HepG2 (cell line): ENCODE results near the gene SARNP. TPM values are rescaled to one million over a fixed set of nuclear protein-coding genes. Genes with fewer than 3 reads are reported as not detected.

ENCODE experiments used
- ATAC-seq: fragments of 200-7000 bp; cut with Tn5 transposase; 3 replicates; pipeline ENCODE4 v1.9.1; 2020; ENCODE audit warnings: mild to moderate bottlenecking, moderate library complexity
- BruUV-seq: library from RNA; stranded (reverse); fragments of 400-500 nt; replicated peaks from 2 replicates; lab custom pipeline; 2021; lab: Mats Ljungman, UMichigan
- CTCF ChIA-PET: fragments of 300-600 bp; formaldehyde crosslinking; extraction: SDS; loops from one replicate; lab custom pipeline; 2021; ENCODE audit warnings: low total read pairs, inconsistent platforms, low intra/inter-chr PET ratio; lab: Yijun Ruan, JAX
- POLR2A ChIA-PET: fragments of 350-600 bp; sonication (Branson Sonifier 250); formaldehyde crosslinking; loops from one replicate; lab custom pipeline; 2020; ENCODE audit warnings: antibody characterized with exemption, inconsistent platforms; lab: Yijun Ruan, JAX
- DNase-seq: peaks from one replicate; pipeline ENCODE4 v3.0.0-alpha.2; 2015; ENCODE audit warnings: low spot score
- FAIRE-seq: peaks from 3 replicates; lab custom pipeline; 2011; peaks lifted over from hg19 to GRCh38; lab: Jason Lieb, UNC
- H2AFZ ChIP-seq: one replicate; pipeline ENCODE4 v1.6.1; 2011; ENCODE audit warnings: low read length, inconsistent platforms
- H3K27ac ChIP-seq: fragments of 300-600 bp; 3 replicates; pipeline ENCODE4 v1.8.0; 2011; ENCODE audit warnings: mixed run types, mild to moderate bottlenecking, mixed read lengths, low read length, inconsistent platforms; ENCODE audit not compliant: insufficient read depth; ENCODE audit errors: extremely low read length
- H3K27me3 ChIP-seq, 2 experiments: fragments of 200-600 bp in 1 of 2; 2 replicates in 1 of 2; 3 replicates in 1 of 2; pipeline versions ENCODE4 v1.6.0 to v1.8.0; 2011; ENCODE audit warnings: low read length in 2 of 2, mild to moderate bottlenecking in 2 of 2, moderate library complexity in 2 of 2, inconsistent platforms in 1 of 2; ENCODE audit not compliant: insufficient read depth in 2 of 2, control insufficient read depth in 1 of 2
- H3K36me3 ChIP-seq, 2 experiments: fragments of 200-600 bp in 1 of 2; replicated peaks in 1 of 2; 2 replicates in 1 of 2; 3 replicates in 1 of 2; pipeline versions ENCODE4 v1.5.1 to v1.8.0; 2011; ENCODE audit warnings: low read length in 2 of 2, inconsistent platforms in 1 of 2; ENCODE audit not compliant: insufficient read depth in 2 of 2, control insufficient read depth in 1 of 2
- H3K4me1 ChIP-seq: 2 replicates; pipeline ENCODE4 v1.5.1; 2012; ENCODE audit warnings: low read length, inconsistent platforms; ENCODE audit not compliant: insufficient read depth
- H3K4me2 ChIP-seq: 2 replicates; pipeline ENCODE4 v1.6.0; 2011; ENCODE audit warnings: low read depth, low read length, inconsistent platforms
- H3K4me3 ChIP-seq, 3 experiments: fragments of 200-600 bp in 1 of 3; sonication (generic), shearing (Covaris generic) in 1 of 3; replicated peaks in 1 of 3; 2 replicates each; pipeline ENCODE4 v1.5.1; 2011 to 2016; ENCODE audit warnings: low read length in 3 of 3, inconsistent platforms in 2 of 3, low read depth in 2 of 3, mild to moderate bottlenecking in 2 of 3, control low read depth in 1 of 3, mixed read lengths in 1 of 3; ENCODE audit not compliant: insufficient read depth in 1 of 3
- H3K79me2 ChIP-seq: one replicate; pipeline ENCODE4 v1.6.1; 2011; ENCODE audit warnings: low read length, inconsistent platforms; ENCODE audit not compliant: insufficient read depth
- H3K9ac ChIP-seq: 2 replicates; pipeline ENCODE4 v1.6.0; 2011; ENCODE audit warnings: mild to moderate bottlenecking, low read depth, low read length, inconsistent platforms; ENCODE audit not compliant: insufficient read depth
- H3K9me3 ChIP-seq: 2 replicates; pipeline ENCODE4 v1.5.1; 2012; ENCODE audit warnings: mild to moderate bottlenecking, low read length
- H4K20me1 ChIP-seq: 2 replicates; pipeline ENCODE4 v1.6.0; 2011; ENCODE audit warnings: inconsistent platforms, mild to moderate bottlenecking, low read length, moderate library complexity; ENCODE audit not compliant: insufficient read depth
- ADNP ChIP-seq: sonication (generic); formaldehyde crosslinking; IDR thresholded peaks from 2 replicates; pipeline ENCODE4 v1.4.0; 2020; ENCODE audit warnings: missing genetic modification reagents
- BHLHE40 ChIP-seq: IDR thresholded peaks from 2 replicates; pipeline ENCODE4 v1.6.1; 2011; ENCODE audit warnings: low read length, improper control_type of control experiment
- HOXD1 ChIP-seq: sonication (generic); formaldehyde crosslinking; IDR thresholded peaks from 2 replicates; pipeline ENCODE4 v1.5.0; 2020; ENCODE audit warnings: missing genetic modification reagents
- MLLT10 ChIP-seq: sonication (generic); formaldehyde crosslinking; IDR thresholded peaks from 2 replicates; pipeline ENCODE4 v1.4.0; 2020; ENCODE audit warnings: missing genetic modification reagents
- NFIC ChIP-seq: IDR thresholded peaks from 2 replicates; pipeline ENCODE4 v1.6.1; 2012; ENCODE audit warnings: mild to moderate bottlenecking, low read length, inconsistent platforms
- PLSCR1 ChIP-seq: sonication (generic); formaldehyde crosslinking; IDR thresholded peaks from 2 replicates; pipeline ENCODE4 v1.5.0; 2020; ENCODE audit warnings: missing genetic modification reagents, mild to moderate bottlenecking, borderline replicate concordance
- SRSF4 ChIP-seq: fragments of 200-400 bp; formaldehyde crosslinking; IDR thresholded peaks from one replicate; pipeline ENCODE4 v1.6.1; 2018; ENCODE audit warnings: mild to moderate bottlenecking, low read depth, low read length, moderate library complexity; ENCODE audit not compliant: poor library complexity, severe bottlenecking
- TFAP4 ChIP-seq: sonication (generic); IDR thresholded peaks from 2 replicates; pipeline ENCODE4 v1.6.1; 2016; ENCODE audit warnings: low read depth, borderline replicate concordance
- ZNF317 ChIP-seq: sonication (generic); formaldehyde crosslinking; IDR thresholded peaks from 2 replicates; pipeline ENCODE4 v1.5.0; 2020; ENCODE audit warnings: mild to moderate bottlenecking, missing genetic modification reagents
- ZNF335 ChIP-seq: sonication (generic); formaldehyde crosslinking; IDR thresholded peaks from 2 replicates; pipeline ENCODE4 v1.4.0; 2020; ENCODE audit warnings: missing genetic modification reagents
- ZNF34 ChIP-seq: sonication (generic); formaldehyde crosslinking; IDR thresholded peaks from 2 replicates; pipeline ENCODE4 v1.4.0; 2020; ENCODE audit warnings: mild to moderate bottlenecking, missing genetic modification reagents, borderline replicate concordance
- ZNF557 ChIP-seq: sonication (generic); formaldehyde crosslinking; IDR thresholded peaks from 2 replicates; pipeline ENCODE4 v1.4.0; 2020; ENCODE audit warnings: missing genetic modification reagents
- ZNF569 ChIP-seq: sonication (generic); formaldehyde crosslinking; IDR thresholded peaks from 2 replicates; pipeline ENCODE4 v1.5.0; 2020; ENCODE audit warnings: mild to moderate bottlenecking, missing genetic modification reagents, moderate library complexity, borderline replicate concordance
- ZSCAN30 ChIP-seq: sonication (generic); formaldehyde crosslinking; IDR thresholded peaks from 2 replicates; pipeline ENCODE4 v1.5.0; 2020; ENCODE audit warnings: mild to moderate bottlenecking, missing genetic modification reagents
- WGBS: methylation state at CpG from one replicate; pipeline ENCODE4 v1.1.6; 2017; ENCODE audit warnings: low lambda C conversion rate; 5-methylcytosine and 5-hydroxymethylcytosine counted together
- in situ Hi-C: cut with HindIII; loops from 2 replicates; pipeline ENCODE4 v1.10.0; 2017; ENCODE audit warnings: low pct_unique_long_range_greater_than_20kb; ENCODE audit not compliant: extremely low pct_ligation_motif_present
- intact Hi-C: fragments of 100-400 bp; cut with micrococcal nuclease; formaldehyde crosslinking; loops from one replicate; pipeline ENCODE4 v1.10.0; 2022; ENCODE audit not compliant: unreplicated experiment
- polyA plus RNA-seq, 8 experiments: library from polyadenylated mRNA; depleted of rRNA in 3 of 8; stranded (reverse) in 7 of 8; unstranded in 1 of 8; fragments of >200 nt; fragmentation: Illumina TruSeq in 4 of 8; extraction: Trizol in 4 of 8; gene quantifications; 2 replicates each; pipeline versions ENCODE4 v1.2.1 to v1.2.3, GENCODE V29; 2011 to 2016; ENCODE audit warnings: low read depth in 4 of 8, missing spikeins in 1 of 8, mixed read lengths in 1 of 8; ENCODE audit not compliant: insufficient read depth in 1 of 8
- total RNA-seq, 5 experiments: library from RNA; depleted of rRNA; stranded (reverse); fragments of >200 nt; fragmentation: Illumina TruSeq; extraction: Trizol; gene quantifications; 2 replicates each; pipeline ENCODE4 v1.2.3, GENCODE V29; 2016; ENCODE audit warnings: low read depth in 1 of 5
- TF ChIP-seq, protein P1 (sequence below): sonication (generic); formaldehyde crosslinking; IDR thresholded peaks from 2 replicates; pipeline ENCODE4 v1.5.0; 2020; ENCODE audit warnings: mild to moderate bottlenecking, missing genetic modification reagents, borderline replicate concordance
- TF ChIP-seq, protein P2 (sequence below): sonication (generic); formaldehyde crosslinking; IDR thresholded peaks from 2 replicates; pipeline ENCODE4 v1.5.0; 2020; ENCODE audit warnings: mild to moderate bottlenecking, low read depth, missing genetic modification reagents, borderline replicate concordance

Gene SARNP
- total and polyA plus RNA-seq, 2 of the 13 experiments (the other 11 are each of a cell fraction or from before 2014, with no cell fraction given), result 59.0 to 95.4 TPM

GRCh38 chr12:55862286-55862685, 44.8 kb upstream of the SARNP start (continued):
- TF ChIP-seq, protein P1, sequence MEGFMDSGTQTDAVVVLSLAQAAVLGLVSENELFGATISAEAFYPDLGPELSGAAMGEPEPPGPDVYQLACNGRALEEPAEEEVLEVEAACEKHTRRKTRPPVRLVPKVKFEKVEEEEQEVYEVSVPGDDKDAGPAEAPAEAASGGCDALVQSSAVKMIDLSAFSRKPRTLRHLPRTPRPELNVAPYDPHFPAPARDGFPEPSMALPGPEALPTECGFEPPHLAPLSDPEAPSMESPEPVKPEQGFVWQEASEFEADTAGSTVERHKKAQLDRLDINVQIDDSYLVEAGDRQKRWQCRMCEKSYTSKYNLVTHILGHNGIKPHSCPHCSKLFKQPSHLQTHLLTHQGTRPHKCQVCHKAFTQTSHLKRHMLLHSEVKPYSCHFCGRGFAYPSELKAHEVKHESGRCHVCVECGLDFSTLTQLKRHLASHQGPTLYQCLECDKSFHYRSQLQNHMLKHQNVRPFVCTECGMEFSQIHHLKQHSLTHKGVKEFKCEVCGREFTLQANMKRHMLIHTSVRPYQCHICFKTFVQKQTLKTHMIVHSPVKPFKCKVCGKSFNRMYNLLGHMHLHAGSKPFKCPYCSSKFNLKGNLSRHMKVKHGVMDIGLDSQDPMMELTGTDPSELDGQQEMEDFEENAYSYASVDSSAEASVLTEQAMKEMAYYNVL (CRISPR knock-in tag), result no peak
- TF ChIP-seq SRSF4, result no peak
- TF ChIP-seq BHLHE40, result no peak
- no peak for TF ChIP-seq ZNF569
- TF ChIP-seq ZSCAN30, result no peak
- no peak for TF ChIP-seq PLSCR1 (CRISPR knock-in tag)
- TF ChIP-seq HOXD1 (CRISPR knock-in tag), result no peak
- TF ChIP-seq ADNP (CRISPR knock-in tag), result no peak
- TF ChIP-seq TFAP4, result no peak

GRCh38 chr12:55861871-55862270, 44.3 kb upstream of the SARNP start:
- no TSS peak for BruUV-seq
- ChIA-PET POLR2A (no interaction called here), CTCF (no interaction called here)
- FAIRE-seq (no peak), DNase-seq (no peak), ATAC-seq (no peak)
- H3K79me2 ChIP-seq, result no peaks in the 10 kb centered on the region
- H3K9ac ChIP-seq, result no peak overlapping the region
- in situ Hi-C loops (no loop called here), intact Hi-C loops (no loop called here)
- no peak overlapping the region for H2AFZ ChIP-seq
- H3K4me3 ChIP-seq, result no peak overlapping the region
- 54% methylated on average over 3 of the region's 3 CpGs for WGBS
- no peaks in the 10 kb centered on the region for H3K36me3 ChIP-seq
- no peaks in the 10 kb centered on the region for H4K20me1 ChIP-seq
- H3K4me1 ChIP-seq, result no peaks in the 10 kb centered on the region
- H3K27ac ChIP-seq, result no peak overlapping the region
- H3K9me3 ChIP-seq, result peaks cover 4% of the 10 kb centered on the region; the same call in 1 of the 2 replicates
- H3K4me2 ChIP-seq, result no peak overlapping the region
- H3K27me3 ChIP-seq, result peaks cover 0 to 6% of the 10 kb centered on the region in 2 experiments; a peak in 1 of 5 replicates
- no peak for TF ChIP-seq ZNF335 (CRISPR knock-in tag)
- no peak for TF ChIP-seq MLLT10 (CRISPR knock-in tag)
- no peak for TF ChIP-seq ZNF34
- TF ChIP-seq, protein P2, sequence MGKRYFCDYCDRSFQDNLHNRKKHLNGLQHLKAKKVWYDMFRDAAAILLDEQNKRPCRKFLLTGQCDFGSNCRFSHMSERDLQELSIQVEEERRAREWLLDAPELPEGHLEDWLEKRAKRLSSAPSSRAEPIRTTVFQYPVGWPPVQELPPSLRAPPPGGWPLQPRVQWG (CRISPR knock-in tag), result no peak
- TF ChIP-seq ZNF317 (CRISPR knock-in tag), result no peak
- TF ChIP-seq NFIC, result no peak
- TF ChIP-seq ZNF557 (CRISPR knock-in tag), result no peak
